Small intestine (tissue), 7 donors: ENCODE results near the gene ZSWIM4. TPM values are rescaled to one million over a fixed set of nuclear protein-coding genes. Genes with fewer than 3 reads are reported as not detected.

Experiments used
- DNase-seq, 2 donors: peaks; one replicate each; pipeline versions ENCODE4 v3.0.0 to v3.0.0-alpha.2; 2013
- FAIRE-seq: peaks from 2 replicates; lab custom pipeline; 2012; peaks lifted over from hg19 to GRCh38; lab: Jason Lieb, UNC
- H3K27ac ChIP-seq, 3 donors: one replicate each; pipeline ENCODE4 v1.5.1; 2013; ENCODE audit warnings: low read length in 2 of 3, mild to moderate bottlenecking in 2 of 3, control low read depth in 1 of 3, inconsistent platforms in 1 of 3, low read depth in 1 of 3, moderate library complexity in 1 of 3
- H3K27me3 ChIP-seq, 3 donors: one replicate each; pipeline ENCODE4 v1.6.1; 2013; ENCODE audit warnings: low read length in 3 of 3, inconsistent platforms in 1 of 3; ENCODE audit not compliant: control insufficient read depth in 3 of 3, insufficient read depth in 3 of 3
- H3K36me3 ChIP-seq, 3 donors: one replicate each; pipeline ENCODE4 v1.6.1; 2013; ENCODE audit warnings: low read length in 3 of 3, inconsistent platforms in 1 of 3, low read depth in 1 of 3, mild to moderate bottlenecking in 1 of 3, moderate library complexity in 1 of 3; ENCODE audit not compliant: control insufficient read depth in 3 of 3, insufficient read depth in 2 of 3
- H3K4me1 ChIP-seq, 3 donors: one replicate each; pipeline ENCODE4 v1.6.1; 2013; ENCODE audit warnings: low read length in 2 of 3, inconsistent platforms in 1 of 3, low read depth in 1 of 3, mild to moderate bottlenecking in 1 of 3, moderate library complexity in 1 of 3; ENCODE audit not compliant: control insufficient read depth in 3 of 3, insufficient read depth in 2 of 3
- H3K4me3 ChIP-seq, 3 donors: one replicate each; pipeline ENCODE4 v1.5.1; 2013; ENCODE audit warnings: low read length in 3 of 3, control low read depth in 1 of 3, inconsistent platforms in 1 of 3, low read depth in 1 of 3, mild to moderate bottlenecking in 1 of 3, moderate library complexity in 1 of 3
- H3K9me3 ChIP-seq, 2 donors: one replicate each; pipeline ENCODE4 v1.6.1; 2013; ENCODE audit warnings: low read depth in 1 of 2, low read length in 1 of 2; ENCODE audit not compliant: control insufficient read depth in 2 of 2, insufficient read depth in 1 of 2
- WGBS, 3 donors: extraction: QIAGEN DNeasy Blood & Tissue Kit; methylation state at CpG; one replicate each; pipeline ENCODE4 v1.1.7; 2013; 5-methylcytosine and 5-hydroxymethylcytosine counted together
- polyA plus RNA-seq, 4 donors: library from polyadenylated mRNA; stranded (reverse) in 3 of 4; unstranded in 1 of 4; fragments of 200-250 nt in 3 of 4; fragments of 120-200 nt in 1 of 4; gene quantifications; one replicate each; pipeline versions ENCODE4 v1.2.1 to v1.2.3, GENCODE V29; 2013
- donor health status: healthy with polysubstance abuse.
- donor health status: control.
- donor health status: control.
- donor health status: Bipolar disorder and iron deficiency.
- donor health status: healthy.

Gene ZSWIM4
- polyA plus RNA-seq, 4 donors, result 0.45 to 4.0 (median 1.8) TPM

DNA sequence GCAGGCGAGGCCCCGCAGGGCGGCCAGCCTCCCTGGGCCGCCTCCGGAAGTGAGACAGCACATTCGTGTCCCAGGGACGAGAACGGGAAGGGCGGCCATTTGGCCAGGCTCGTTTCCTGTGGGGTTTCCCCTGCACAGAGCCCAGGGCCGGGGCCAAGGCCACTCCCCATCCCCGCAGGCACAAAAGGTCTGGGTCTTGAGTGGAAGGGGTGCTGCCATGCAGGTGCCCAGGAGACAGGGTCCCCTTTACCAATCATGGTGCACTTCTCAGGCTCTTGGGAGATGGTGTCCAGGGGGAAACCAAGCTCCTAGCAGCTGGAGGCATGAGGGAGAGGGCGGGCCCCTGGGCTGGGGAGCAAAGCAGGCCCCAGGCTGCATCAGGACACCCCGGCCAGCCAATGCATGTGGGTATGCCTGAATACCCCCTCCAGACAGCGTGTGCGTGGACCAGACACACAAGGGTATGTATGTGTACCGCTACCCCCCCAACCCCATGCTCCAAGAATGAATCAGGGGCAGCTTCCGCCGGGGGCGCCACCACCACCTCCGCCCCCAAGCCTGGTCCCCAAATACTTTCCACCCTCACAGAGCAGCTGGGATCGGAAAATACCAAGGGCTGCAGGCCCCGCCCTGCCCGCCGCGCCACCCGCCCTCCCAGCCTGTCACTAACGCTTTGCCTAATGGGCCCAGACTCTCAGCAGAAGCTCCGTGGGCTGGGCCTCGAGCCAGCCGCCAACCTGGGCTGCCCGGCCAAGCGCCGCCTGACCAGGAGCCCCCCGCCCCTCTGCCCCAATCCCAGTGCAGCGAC is 44.1 kb downstream of the ZSWIM4 start:
- Histone ChIP-seq H3K4me1 (peaks cover 6 to 51% (median 14%) of the 10 kb centered on the region in 3 donors), H3K4me3 (peak overlapping the region; percentile 33 to 92 (median 79)), H3K27me3 (no peaks in the 10 kb centered on the region), H3K36me3 (peaks cover 0 to 70% (median 0%) of the 10 kb centered on the region in 3 donors), H3K27ac (peak overlapping the region; percentile 86 to 98 (median 88)), H3K9me3 (no peaks in the 10 kb centered on the region)
- FAIRE-seq (no peak), DNase-seq (peak; percentile 53 to 72)
- 9 to 27% (median 19%) methylated on average over 33 to 36 of the region's 36 CpGs for WGBS, 3 donors

DNA sequence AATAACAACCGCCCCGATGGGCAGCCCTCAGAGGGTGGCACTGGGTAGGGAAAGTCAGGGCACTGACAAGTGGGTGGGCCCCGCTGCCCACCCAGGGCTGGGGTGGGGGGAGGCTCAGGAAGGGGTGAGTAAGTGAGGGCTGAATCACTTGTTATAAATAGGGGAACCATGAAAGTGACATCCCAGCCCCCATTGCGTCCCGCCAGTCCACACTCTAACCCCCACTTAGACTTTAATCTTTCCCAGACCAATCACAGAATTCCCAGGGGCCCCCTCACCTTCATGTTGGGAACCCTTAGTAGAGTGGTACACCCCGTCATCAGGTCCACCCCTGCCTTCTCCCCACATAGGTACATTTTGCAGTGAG is 44.7 kb downstream of the ZSWIM4 start:
- FAIRE-seq (no peak), DNase-seq (no peak)
- H3K9me3 ChIP-seq, result no peaks in the 10 kb centered on the region
- peaks cover 6 to 57% (median 14%) of the 10 kb centered on the region in 3 donors for H3K4me1 ChIP-seq
- 10 to 44% (median 16%) methylated on average over 6 of the region's 6 CpGs for WGBS, 3 donors
- no peaks in the 10 kb centered on the region for H3K27me3 ChIP-seq
- peaks cover 0 to 64% (median 0%) of the 10 kb centered on the region in 3 donors for H3K36me3 ChIP-seq
- peak overlapping the region; percentile 33 to 92 (median 79) for H3K4me3 ChIP-seq
- peak overlapping the region; percentile 86 to 98 (median 88) for H3K27ac ChIP-seq

DNA sequence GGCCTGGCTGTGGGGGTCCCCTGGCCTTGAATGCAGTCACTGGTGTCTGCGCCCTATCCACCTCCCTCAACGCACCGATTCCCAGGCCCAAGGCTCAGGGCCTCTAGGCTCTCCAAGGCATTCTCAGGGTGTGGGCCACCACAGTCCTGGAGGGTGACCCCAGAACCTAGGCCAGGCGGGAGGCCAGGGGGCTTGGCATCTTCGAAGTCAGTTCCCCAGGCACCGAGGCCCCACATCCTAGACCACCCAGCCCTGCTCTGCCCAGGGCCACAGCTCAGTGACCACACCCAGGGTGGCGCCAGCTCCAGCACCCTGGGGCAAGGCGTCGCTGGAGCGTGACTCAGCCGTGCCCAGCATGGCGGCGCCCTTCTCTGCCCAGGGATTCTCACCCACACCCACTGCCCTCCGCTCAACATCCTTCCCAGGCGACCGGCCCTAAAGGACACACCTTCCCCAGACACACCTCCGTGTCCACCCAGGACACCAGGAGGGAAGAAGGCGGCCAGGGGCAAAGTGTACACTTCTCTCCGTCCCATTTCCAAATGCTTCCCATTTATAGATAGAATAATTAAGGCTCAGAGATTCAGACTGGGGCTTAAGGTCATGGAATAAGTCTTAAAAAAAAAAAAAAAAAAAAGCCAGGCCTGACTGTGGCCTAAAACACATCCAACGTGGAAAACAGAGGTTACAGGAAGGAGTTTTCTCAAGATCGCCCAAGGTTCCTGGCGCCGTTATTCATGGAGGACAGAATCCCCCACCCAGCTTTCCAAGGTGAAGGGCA is 45.3 kb downstream of the ZSWIM4 start:
- FAIRE-seq (no peak), DNase-seq (peak; percentile 60 to 86)
- Histone ChIP-seq H3K4me1 (peaks cover 6 to 62% (median 14%) of the 10 kb centered on the region in 3 donors), H3K27ac (peak overlapping the region; percentile 86 to 98 (median 88)), H3K9me3 (no peaks in the 10 kb centered on the region), H3K36me3 (peaks cover 0 to 59% (median 0%) of the 10 kb centered on the region in 3 donors), H3K27me3 (no peaks in the 10 kb centered on the region), H3K4me3 (peak overlapping the region; percentile 79 to 92 (median 89))
- 18 to 34% (median 23%) methylated on average over 21 to 23 of the region's 23 CpGs for WGBS, 3 donors

DNA sequence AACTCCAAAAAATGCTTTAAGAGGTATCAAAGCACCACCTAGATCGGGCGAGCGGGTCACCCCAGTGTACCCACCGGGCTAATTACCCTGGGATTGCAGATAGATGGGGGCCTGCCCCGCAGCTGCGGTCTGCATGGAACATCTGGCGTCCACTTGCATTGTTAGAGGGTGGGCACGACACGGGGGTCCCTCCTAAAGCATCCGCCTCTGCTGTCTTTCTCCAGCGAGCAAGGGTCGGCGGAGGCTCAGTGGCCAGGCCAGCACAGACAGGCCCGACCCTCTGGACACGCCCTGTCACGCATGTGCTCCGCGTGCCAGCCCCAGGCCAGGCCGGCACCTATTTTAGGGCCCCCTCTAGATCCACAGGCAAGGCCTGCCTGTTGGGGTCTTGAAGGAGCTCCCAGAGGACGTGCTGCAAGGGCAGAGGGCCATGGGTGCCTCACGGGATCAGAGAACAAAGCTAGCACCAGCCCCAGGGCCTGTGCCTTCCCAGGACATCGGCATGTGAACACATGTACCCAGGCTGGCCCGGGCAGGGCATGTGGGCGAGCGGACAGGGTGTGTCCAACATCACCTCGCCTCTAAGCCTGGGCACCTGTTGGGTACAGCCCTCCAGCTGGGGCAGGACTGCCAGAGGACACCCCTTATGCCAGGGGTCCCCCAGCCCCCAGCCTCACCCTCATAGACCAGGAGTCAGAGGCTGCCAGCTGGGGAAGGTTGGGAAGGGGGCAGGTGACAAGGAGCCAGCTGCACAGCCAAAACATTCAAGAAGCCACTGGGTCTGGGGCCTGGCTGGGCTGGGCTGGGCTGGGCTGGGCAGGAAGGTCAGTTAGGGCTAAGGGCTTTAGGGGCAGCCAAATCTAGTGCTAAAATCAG is 46.1 kb downstream of the ZSWIM4 start:
- DNase-seq, result peak; percentile 61 to 81
- H3K9me3 ChIP-seq, result no peaks in the 10 kb centered on the region
- peak overlapping the region; percentile 86 to 98 (median 88) for H3K27ac ChIP-seq
- peak overlapping the region; percentile 79 to 92 (median 89) for H3K4me3 ChIP-seq
- H3K4me1 ChIP-seq, result peaks cover 6 to 69% (median 14%) of the 10 kb centered on the region in 3 donors
- H3K36me3 ChIP-seq, result peaks cover 0 to 50% (median 0%) of the 10 kb centered on the region in 3 donors
- 23 to 43% (median 30%) methylated on average over 23 to 26 of the region's 26 CpGs for WGBS, 3 donors
- no peak for FAIRE-seq
- H3K27me3 ChIP-seq, result no peaks in the 10 kb centered on the region

DNA sequence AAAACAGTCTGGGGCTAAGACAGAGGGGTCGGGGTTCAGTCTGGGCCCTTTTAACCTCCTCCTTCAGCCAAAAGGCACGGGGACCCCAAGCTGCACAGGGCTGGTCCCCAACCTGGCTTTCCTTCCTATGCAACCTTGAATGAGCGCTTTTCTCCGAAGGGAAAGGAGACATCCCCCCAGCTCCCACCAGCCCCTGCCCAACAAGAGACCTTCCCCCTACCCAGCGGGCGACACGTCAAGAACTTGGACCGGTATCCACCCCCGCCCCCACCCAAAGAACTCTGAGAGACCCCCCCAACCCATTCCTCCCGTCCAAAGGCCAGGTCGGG is 46.7 kb downstream of the ZSWIM4 start:
- Histone ChIP-seq H3K27me3 (no peaks in the 10 kb centered on the region), H3K4me3 (peak overlapping the region; percentile 79 to 92 (median 89)), H3K4me1 (peaks cover 6 to 72% (median 14%) of the 10 kb centered on the region in 3 donors), H3K36me3 (peaks cover 0 to 44% (median 0%) of the 10 kb centered on the region in 3 donors), H3K9me3 (no peaks in the 10 kb centered on the region), H3K27ac (peak overlapping the region; percentile 86 to 98 (median 88))
- DNase-seq (no peak), FAIRE-seq (no peak)
- 2 to 7% (median 3%) methylated on average over 9 to 11 of the region's 11 CpGs for WGBS, 3 donors

DNA sequence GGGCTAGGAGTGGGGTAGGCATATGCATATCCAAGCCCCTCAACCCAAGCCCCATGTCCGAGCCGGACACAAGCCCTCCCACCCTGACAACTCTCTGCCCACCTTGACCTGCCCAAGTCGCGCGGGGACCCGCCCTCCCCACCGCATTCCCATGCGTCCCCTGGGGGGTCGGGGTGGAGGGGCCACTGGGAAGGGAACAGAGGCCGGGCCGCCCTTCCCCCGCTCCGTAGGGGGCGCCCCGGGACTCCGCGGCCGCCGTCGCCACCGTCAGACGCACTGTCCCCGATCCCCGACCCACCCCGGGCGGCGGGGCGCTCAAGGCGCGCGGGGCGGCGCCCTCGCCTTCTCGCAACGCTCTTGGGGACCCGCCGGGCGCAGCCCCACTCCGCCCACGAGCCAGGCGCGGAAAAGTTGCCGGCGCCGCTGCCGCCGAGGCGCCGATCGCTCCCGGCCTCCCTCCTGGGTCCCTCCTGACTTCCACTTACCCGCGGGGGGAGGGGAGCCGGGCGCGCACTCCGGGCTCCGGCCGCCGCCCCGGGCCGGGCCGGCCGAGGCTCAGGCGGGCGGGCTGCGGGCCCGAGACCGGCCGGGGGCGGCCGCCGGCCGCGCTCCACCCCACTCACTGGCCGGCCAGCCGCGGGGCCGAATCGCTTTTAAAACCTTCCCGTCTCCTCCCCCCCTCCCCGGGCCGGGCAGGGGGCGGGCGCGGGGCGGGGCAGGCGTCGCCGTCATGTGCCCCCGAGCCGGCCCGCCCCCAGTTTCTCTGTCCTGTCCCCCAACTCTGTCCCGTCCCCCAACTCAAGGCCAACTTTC is 47.3 kb downstream of the ZSWIM4 start:
- Histone ChIP-seq H3K4me1 (peaks cover 6 to 75% (median 9%) of the 10 kb centered on the region in 3 donors), H3K36me3 (peaks cover 0 to 39% (median 0%) of the 10 kb centered on the region in 3 donors), H3K9me3 (no peaks in the 10 kb centered on the region), H3K27ac (peak overlapping the region; percentile 80 to 99 (median 98)), H3K4me3 (peak overlapping the region; percentile 79 to 92 (median 89)), H3K27me3 (no peaks in the 10 kb centered on the region)
- WGBS, 3 donors, result 0% methylated on average over 30 to 95 of the region's 95 CpGs
- FAIRE-seq (no peak), DNase-seq (peak; percentile 51 to 91)

DNA sequence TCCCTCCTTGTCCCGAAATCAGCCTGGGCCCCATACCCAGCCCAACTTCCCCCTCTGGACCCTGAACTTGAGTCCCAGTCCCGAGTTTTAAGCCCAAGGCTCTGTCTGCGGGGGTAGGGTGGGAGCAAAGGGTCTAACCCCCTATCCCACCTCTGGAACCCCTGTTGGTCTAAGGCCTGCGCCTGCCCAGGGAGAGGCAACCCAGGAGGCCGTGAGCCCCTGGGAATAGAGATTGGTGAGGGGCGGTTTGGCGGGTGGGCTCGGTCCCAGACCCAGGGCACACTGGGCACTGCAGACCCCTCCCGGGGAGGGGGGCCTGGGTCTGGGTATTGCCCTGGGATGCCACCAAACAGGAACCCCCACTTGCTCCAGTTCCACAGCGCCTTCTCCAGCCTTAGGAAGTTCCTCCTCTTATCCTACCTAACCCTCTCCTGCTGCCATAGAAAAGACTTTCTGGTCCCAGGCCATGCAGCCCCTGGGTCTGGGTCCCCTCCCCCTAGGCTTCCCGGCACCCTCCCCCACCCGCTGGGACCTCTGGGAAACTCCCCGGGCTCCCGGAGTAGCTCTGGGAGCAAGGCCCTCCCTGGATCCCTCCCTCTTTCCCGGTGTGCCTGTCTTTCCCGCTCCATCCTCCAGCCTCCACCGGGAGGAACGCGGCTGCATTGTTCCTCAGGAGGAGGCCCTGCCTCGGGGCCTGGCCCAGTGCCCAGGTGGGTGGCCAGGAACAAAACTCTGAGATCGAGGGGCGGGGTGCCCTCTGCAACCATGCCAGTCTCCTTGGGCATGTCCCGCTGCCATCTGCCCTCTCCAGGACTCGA is 48.1 kb downstream of the ZSWIM4 start:
- peaks cover 0 to 32% (median 0%) of the 10 kb centered on the region in 3 donors for H3K36me3 ChIP-seq
- peak overlapping the region; percentile 52 to 99 (median 98) for H3K27ac ChIP-seq
- WGBS, 3 donors, result 14 to 21% (median 18%) methylated on average over 18 to 24 of the region's 24 CpGs
- no peaks in the 10 kb centered on the region for H3K27me3 ChIP-seq
- peak in 1 of 2 donors; percentile 87 for DNase-seq
- H3K9me3 ChIP-seq, result no peaks in the 10 kb centered on the region
- no peak for FAIRE-seq
- peaks cover 6 to 81% (median 9%) of the 10 kb centered on the region in 3 donors for H3K4me1 ChIP-seq
- H3K4me3 ChIP-seq, result peak overlapping the region; percentile 79 to 89 (median 81)
